ENCODE data around the gene TMEM179.

Gene TMEM179

GRCh38 chr14:104557086-104557485, 47.5 kb downstream of the TMEM179 start:
- no peak for DNase-seq (ENCODE audit: low read depth, low spot score)
- H3K9ac ChIP-seq (ENCODE audit: insufficient read length) = no peak overlapping the region
- no peaks in the 10 kb centered on the region for H3K9me3 ChIP-seq (ENCODE audit: low read depth, low read length)
- no peak overlapping the region for H3K4me3 ChIP-seq
- TF ChIP-seq EZH2 (IDR thresholded peaks at IDR 0.05) (no peak), FOXP2 (optimal IDR thresholded peaks at IDR 0.05; ENCODE audit: control extremely low read depth, extremely low read length, insufficient read depth) (no peak), POLR2AphosphoS5 (IDR thresholded peaks at IDR 0.05; ENCODE audit: borderline replicate concordance, low read depth, low read length) (no peak)
- H3K27ac ChIP-seq = no peak overlapping the region
- no peaks in the 10 kb centered on the region for H3K36me3 ChIP-seq (ENCODE audit: insufficient read depth, low read length)

GRCh38 chr14:104556256-104557021, 48.1 kb downstream of the TMEM179 start:
- no peak overlapping the region for H3K27ac ChIP-seq
- no peaks in the 10 kb centered on the region for H3K9me3 ChIP-seq (ENCODE audit: low read depth, low read length)
- DNase-seq (ENCODE audit: low read depth, low spot score) = no peak
- H3K36me3 ChIP-seq (ENCODE audit: insufficient read depth, low read length) = no peaks in the 10 kb centered on the region
- no peak overlapping the region for H3K4me3 ChIP-seq
- no peak overlapping the region for H3K9ac ChIP-seq (ENCODE audit: insufficient read length)
- no peak for TF ChIP-seq EZH2 (IDR thresholded peaks at IDR 0.05)
- no peak for TF ChIP-seq FOXP2 (optimal IDR thresholded peaks at IDR 0.05; ENCODE audit: control extremely low read depth, extremely low read length, insufficient read depth)
- TF ChIP-seq POLR2AphosphoS5 (IDR thresholded peaks at IDR 0.05; ENCODE audit: borderline replicate concordance, low read depth, low read length) = no peak

- TF ChIP-seq EZH2 (IDR thresholded peaks at IDR 0.05) (no peak), POLR2AphosphoS5 (IDR thresholded peaks at IDR 0.05; ENCODE audit: borderline replicate concordance, low read depth, low read length) (no peak), FOXP2 (optimal IDR thresholded peaks at IDR 0.05; ENCODE audit: control extremely low read depth, extremely low read length, insufficient read depth) (no peak)
- no peaks in the 10 kb centered on the region for H3K36me3 ChIP-seq (ENCODE audit: insufficient read depth, low read length)
Measured at GRCh38 chr14:104555430-104556255, 48.9 kb downstream of the TMEM179 start.

GRCh38 chr14:104554608-104555429, 49.8 kb downstream of the TMEM179 start:
- TF ChIP-seq POLR2AphosphoS5 (IDR thresholded peaks at IDR 0.05; ENCODE audit: borderline replicate concordance, low read depth, low read length) = no peak
- no peak for DNase-seq (ENCODE audit: low read depth, low spot score)
- H3K9ac ChIP-seq (ENCODE audit: insufficient read length) = no peak overlapping the region

More at GRCh38 chr14:104555430-104556255, 48.9 kb downstream of the TMEM179 start:
- no peaks in the 10 kb centered on the region for H3K9me3 ChIP-seq (ENCODE audit: low read depth, low read length)
- no peak overlapping the region for H3K27ac ChIP-seq
- no peak overlapping the region for H3K9ac ChIP-seq (ENCODE audit: insufficient read length)
- H3K4me3 ChIP-seq = no peak overlapping the region
- DNase-seq (ENCODE audit: low read depth, low spot score) = no peak

GRCh38 chr14:104554088-104554607, 50.4 kb downstream of the TMEM179 start:
- H3K9me3 ChIP-seq (ENCODE audit: low read depth, low read length) = no peaks in the 10 kb centered on the region
- no peak overlapping the region for H3K27ac ChIP-seq
- no peak overlapping the region for H3K9ac ChIP-seq (ENCODE audit: insufficient read length)
- no peak for TF ChIP-seq POLR2AphosphoS5 (IDR thresholded peaks at IDR 0.05; ENCODE audit: borderline replicate concordance, low read depth, low read length)
- no peak for DNase-seq (ENCODE audit: low read depth, low spot score)
- no peaks in the 10 kb centered on the region for H3K36me3 ChIP-seq (ENCODE audit: insufficient read depth, low read length)
- no peak overlapping the region for H3K4me3 ChIP-seq

More at GRCh38 chr14:104554608-104555429, 49.8 kb downstream of the TMEM179 start:
- Histone ChIP-seq H3K27ac (no peak overlapping the region), H3K4me3 (no peak overlapping the region), H3K9me3 (ENCODE audit: low read depth, low read length) (no peaks in the 10 kb centered on the region), H3K36me3 (ENCODE audit: insufficient read depth, low read length) (no peaks in the 10 kb centered on the region)

- no peak for DNase-seq (ENCODE audit: low read depth, low spot score)
- no peak for TF ChIP-seq FOXP2 (optimal IDR thresholded peaks at IDR 0.05; ENCODE audit: control extremely low read depth, extremely low read length, insufficient read depth)
- no peak for TF ChIP-seq POLR2AphosphoS5 (IDR thresholded peaks at IDR 0.05; ENCODE audit: borderline replicate concordance, low read depth, low read length)
- no peak for TF ChIP-seq EZH2 (IDR thresholded peaks at IDR 0.05)
Measured at GRCh38 chr14:104553166-104554087, 51.1 kb downstream of the TMEM179 start.

GRCh38 chr14:104552738-104553125, 51.8 kb downstream of the TMEM179 start:
- H3K9me3 ChIP-seq (ENCODE audit: low read depth, low read length) = no peaks in the 10 kb centered on the region

More at GRCh38 chr14:104553166-104554087, 51.1 kb downstream of the TMEM179 start:
- H3K4me3 ChIP-seq = no peak overlapping the region
- H3K9me3 ChIP-seq (ENCODE audit: low read depth, low read length) = no peaks in the 10 kb centered on the region
- H3K27ac ChIP-seq = no peak overlapping the region
- no peaks in the 10 kb centered on the region for H3K36me3 ChIP-seq (ENCODE audit: insufficient read depth, low read length)
- H3K9ac ChIP-seq (ENCODE audit: insufficient read length) = no peak overlapping the region

More at GRCh38 chr14:104552738-104553125, 51.8 kb downstream of the TMEM179 start:
- Histone ChIP-seq H3K27ac (no peak overlapping the region), H3K36me3 (ENCODE audit: insufficient read depth, low read length) (no peaks in the 10 kb centered on the region), H3K4me3 (no peak overlapping the region), H3K9ac (ENCODE audit: insufficient read length) (no peak overlapping the region)
- no peak for DNase-seq (ENCODE audit: low read depth, low spot score)
- TF ChIP-seq EZH2 (IDR thresholded peaks at IDR 0.05) (no peak), POLR2AphosphoS5 (IDR thresholded peaks at IDR 0.05; ENCODE audit: borderline replicate concordance, low read depth, low read length) (no peak), FOXP2 (optimal IDR thresholded peaks at IDR 0.05; ENCODE audit: control extremely low read depth, extremely low read length, insufficient read depth) (no peak)
